Measurements from ENCODE around the gene ANTXR2. TPM values are rescaled to one million over a fixed set of nuclear protein-coding genes. Genes with fewer than 3 reads are reported as not detected.

The ANTXR2 gene
- total RNA-seq, 2 experiments from 2014 or later: 15.3 to 16.7 TPM

DNA sequence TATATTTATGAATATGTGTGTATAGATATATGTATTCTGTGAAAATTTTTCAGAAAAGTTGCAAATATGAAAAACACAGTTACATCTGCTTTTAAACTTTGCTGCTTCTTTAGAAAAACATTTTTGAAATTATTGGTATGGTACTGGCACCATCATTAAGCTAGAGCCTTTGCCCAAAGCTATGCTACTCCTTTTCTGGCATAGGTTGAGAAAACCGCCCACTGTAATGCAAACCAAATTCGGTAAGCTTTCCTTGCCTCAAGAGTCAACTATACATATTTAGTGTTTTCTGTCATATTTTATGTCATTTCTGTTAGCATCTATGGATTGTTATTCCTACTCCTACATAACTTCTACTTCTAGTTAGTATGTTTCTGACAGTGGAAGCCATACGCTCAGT lies 50.7 kb downstream of the ANTXR2 start:
- ATAC-seq (ENCODE audit: poor library complexity): no peak
- H3K36me3 ChIP-seq (ENCODE audit: insufficient read depth, low read length): peaks cover 34% of the 10 kb centered on the region
- intact Hi-C loops (cut with DNase I, micrococcal nuclease): no loop called here
- no peaks in the 10 kb centered on the region for H3K9me3 Mint-ChIP-seq
- H3K27me3 ChIP-seq (ENCODE audit: control insufficient read depth in 1 of 2, insufficient read depth in 2 of 2, low read length in 2 of 2): no peaks in the 10 kb centered on the region
- H3K4me1 ChIP-seq (ENCODE audit: insufficient read depth, low read length): peaks cover under 1% of the 10 kb centered on the region
- H3K36me3 Mint-ChIP-seq (ENCODE audit: low read depth): peaks cover 47% of the 10 kb centered on the region
- DNase-seq: no peak
- H3K4me3 Mint-ChIP-seq: no peak overlapping the region
- TF ChIP-seq, protein P1, sequence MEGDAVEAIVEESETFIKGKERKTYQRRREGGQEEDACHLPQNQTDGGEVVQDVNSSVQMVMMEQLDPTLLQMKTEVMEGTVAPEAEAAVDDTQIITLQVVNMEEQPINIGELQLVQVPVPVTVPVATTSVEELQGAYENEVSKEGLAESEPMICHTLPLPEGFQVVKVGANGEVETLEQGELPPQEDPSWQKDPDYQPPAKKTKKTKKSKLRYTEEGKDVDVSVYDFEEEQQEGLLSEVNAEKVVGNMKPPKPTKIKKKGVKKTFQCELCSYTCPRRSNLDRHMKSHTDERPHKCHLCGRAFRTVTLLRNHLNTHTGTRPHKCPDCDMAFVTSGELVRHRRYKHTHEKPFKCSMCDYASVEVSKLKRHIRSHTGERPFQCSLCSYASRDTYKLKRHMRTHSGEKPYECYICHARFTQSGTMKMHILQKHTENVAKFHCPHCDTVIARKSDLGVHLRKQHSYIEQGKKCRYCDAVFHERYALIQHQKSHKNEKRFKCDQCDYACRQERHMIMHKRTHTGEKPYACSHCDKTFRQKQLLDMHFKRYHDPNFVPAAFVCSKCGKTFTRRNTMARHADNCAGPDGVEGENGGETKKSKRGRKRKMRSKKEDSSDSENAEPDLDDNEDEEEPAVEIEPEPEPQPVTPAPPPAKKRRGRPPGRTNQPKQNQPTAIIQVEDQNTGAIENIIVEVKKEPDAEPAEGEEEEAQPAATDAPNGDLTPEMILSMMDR (IDR thresholded peaks at IDR 0.05): no peak
- H3K27me3 Mint-ChIP-seq: no peaks in the 10 kb centered on the region
- no peaks in the 10 kb centered on the region for H3K4me1 Mint-ChIP-seq (ENCODE audit: low read depth)
- H3K4me3 ChIP-seq (ENCODE audit: low read length): no peak overlapping the region
- POLR2A ChIA-PET: no interaction called here
- no peaks in the 10 kb centered on the region for H3K9me3 ChIP-seq (ENCODE audit: control insufficient read depth in 1 of 2, insufficient read depth in 1 of 2, low read length in 2 of 2)
- CTCF ChIA-PET: interaction anchor here (0.6 to 1.0 kb wide), 2 partner anchors 38 to 190 kb away, joined by 3 to 4 read pairs; no protein-coding TSS in a partner anchor
- H3K27ac Mint-ChIP-seq: peak overlapping the region; percentile 17
- H3K27ac ChIP-seq (ENCODE audit: low read depth in 1 of 2, low read length in 2 of 2): no peak overlapping the region

DNA sequence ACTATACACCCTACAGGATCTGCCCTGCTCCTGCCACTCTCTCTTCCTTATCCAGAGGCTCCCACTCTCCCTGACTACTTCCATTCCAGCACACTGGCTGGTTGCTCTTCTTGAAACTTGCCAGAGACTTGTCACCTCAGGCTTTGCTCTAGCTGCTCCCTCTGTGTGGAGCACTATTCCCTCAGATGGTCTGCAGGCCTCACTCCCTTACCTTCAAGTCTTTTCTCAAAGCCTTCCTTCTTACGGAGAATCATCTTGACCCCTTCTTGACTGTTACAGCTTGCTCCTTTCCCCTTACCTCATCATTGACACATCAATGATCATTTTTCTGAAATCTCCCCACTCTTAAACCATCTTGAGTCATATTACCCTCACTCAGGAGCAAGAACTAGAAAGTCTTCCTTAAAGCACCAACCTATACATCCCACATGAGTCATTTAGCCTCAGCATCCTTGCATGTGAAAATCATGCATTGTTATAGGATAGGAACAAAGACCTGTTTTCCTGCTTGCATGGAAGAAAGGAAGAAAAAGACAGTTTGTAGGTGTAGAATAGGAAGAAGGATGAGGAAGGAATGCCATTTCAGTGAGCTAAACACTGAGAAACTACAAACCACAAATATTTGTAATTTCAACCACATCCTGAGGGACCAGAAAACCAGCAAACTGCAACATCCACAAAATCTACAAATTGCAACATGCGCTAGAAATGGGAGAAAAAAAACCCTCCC lies 55.7 kb downstream of the ANTXR2 start:
- H3K36me3 Mint-ChIP-seq (ENCODE audit: low read depth): peaks cover 40% of the 10 kb centered on the region
- Histone ChIP-seq H3K4me3 (ENCODE audit: low read length) (no peak overlapping the region), H3K27ac (ENCODE audit: low read depth in 1 of 2, low read length in 2 of 2) (peak overlapping the region in 1 of 2 donors; percentile 23), H3K9me3 (ENCODE audit: control insufficient read depth in 1 of 2, insufficient read depth in 1 of 2, low read length in 2 of 2) (no peaks in the 10 kb centered on the region), H3K36me3 (ENCODE audit: insufficient read depth, low read length) (peaks cover 33% of the 10 kb centered on the region), H3K27me3 (ENCODE audit: control insufficient read depth in 1 of 2, insufficient read depth in 2 of 2, low read length in 2 of 2) (no peaks in the 10 kb centered on the region), H3K4me1 (ENCODE audit: insufficient read depth, low read length) (peaks cover 8% of the 10 kb centered on the region)
- H3K4me3 Mint-ChIP-seq: no peak overlapping the region
- DNase-seq: peak in 3 of 14 experiments; percentile 36 to 67 (median 44)
- no peaks in the 10 kb centered on the region for H3K27me3 Mint-ChIP-seq
- TF ChIP-seq, protein P1 (IDR thresholded peaks at IDR 0.05): no peak
- ChIA-PET POLR2A (interaction anchor here (0.8 to 1.2 kb wide), 2 partner anchors 127 to 691 kb away, joined by 3 read pairs; no protein-coding TSS in a partner anchor), CTCF (no interaction called here)
- H3K4me1 Mint-ChIP-seq (ENCODE audit: low read depth): peaks cover 4% of the 10 kb centered on the region
- no peaks in the 10 kb centered on the region for H3K9me3 Mint-ChIP-seq
- intact Hi-C loops (cut with DNase I, micrococcal nuclease): no loop called here
- no peak overlapping the region for H3K27ac Mint-ChIP-seq
- peak; percentile 32 for ATAC-seq (ENCODE audit: poor library complexity)

GRCh38 chr4:80016506-80016905 lies 56.5 kb downstream of the ANTXR2 start:
- H3K27me3 ChIP-seq (ENCODE audit: control insufficient read depth in 1 of 2, insufficient read depth in 2 of 2, low read length in 2 of 2): no peaks in the 10 kb centered on the region
- Mint-ChIP-seq H3K27ac (no peak overlapping the region), H3K4me1 (ENCODE audit: low read depth) (peaks cover 9% of the 10 kb centered on the region), H3K4me3 (no peak overlapping the region), H3K27me3 (no peaks in the 10 kb centered on the region), H3K36me3 (ENCODE audit: low read depth) (peaks cover 37% of the 10 kb centered on the region), H3K9me3 (no peaks in the 10 kb centered on the region)
- CTCF ChIA-PET: no interaction called here
- ATAC-seq (ENCODE audit: poor library complexity): no peak
- TF ChIP-seq, protein P1 (IDR thresholded peaks at IDR 0.05): no peak
- H3K4me1 ChIP-seq (ENCODE audit: insufficient read depth, low read length): peaks cover 8% of the 10 kb centered on the region
- intact Hi-C loops (cut with DNase I, micrococcal nuclease): no loop called here
- peaks cover 32% of the 10 kb centered on the region for H3K36me3 ChIP-seq (ENCODE audit: insufficient read depth, low read length)
- no peak overlapping the region for H3K4me3 ChIP-seq (ENCODE audit: low read length)
- DNase-seq: no peak
- H3K9me3 ChIP-seq (ENCODE audit: control insufficient read depth in 1 of 2, insufficient read depth in 1 of 2, low read length in 2 of 2): no peaks in the 10 kb centered on the region
- no peak overlapping the region for H3K27ac ChIP-seq (ENCODE audit: low read depth in 1 of 2, low read length in 2 of 2)
- POLR2A ChIA-PET: interaction anchor here (1.2 kb wide), 1 partner anchor 128 kb away, joined by 3 read pairs; no protein-coding TSS in a partner anchor

Data from CD4-positive, alpha-beta T cell (primary cell).